Stimulated activated CD4-positive, alpha-beta T cell treated with anti-CD3 and anti-CD28 coated beads, TNF-alpha, amount 100 ng/mL, for 1 hour (primary cell): Measurements from ENCODE around the gene AMER2.
"Not testable (repeated sequence)": the region's sequence is repeated elsewhere in the genome, so short reads cannot be mapped to it uniquely, and the experiment has no call there.

Experiments used
- DNase-seq, 3 donors: peaks; one replicate each; pipeline ENCODE4 v3.0.0-alpha.2; 2020; ENCODE audit warnings: low read depth in 3 of 3, low spot score in 1 of 3

Gene AMER2

GRCh38 chr13:25181597-25181996, 9.5 kb upstream of the AMER2 start:
- DNase-seq, result no peak

GRCh38 chr13:25180775-25181537, 8.9 kb upstream of the AMER2 start:
- DNase-seq, result no peak

- DNase-seq, result no peak
Measured at GRCh38 chr13:25179832-25180774, 8.0 kb upstream of the AMER2 start.

- DNase-seq, result no peak
Measured at GRCh38 chr13:25179011-25179410, 6.9 kb upstream of the AMER2 start.

GRCh38 chr13:25178070-25178469, 6.0 kb upstream of the AMER2 start:
- DNase-seq, result no peak

GRCh38 chr13:25177636-25178035, 5.5 kb upstream of the AMER2 start:
- DNase-seq, result no peak

GRCh38 chr13:25177012-25177411, 4.9 kb upstream of the AMER2 start:
- DNase-seq, result no peak

GRCh38 chr13:25175431-25175830, 3.3 kb upstream of the AMER2 start:
- no peak for DNase-seq

GRCh38 chr13:25175026-25175425, 2.9 kb upstream of the AMER2 start:
- no peak for DNase-seq

- DNase-seq, result no peak
Measured at GRCh38 chr13:25174304-25174703, 2.2 kb upstream of the AMER2 start.

GRCh38 chr13:25172303-25172630, 179 bp upstream of the AMER2 start:
- DNase-seq, result no peak

- DNase-seq, result no peak
Measured at GRCh38 chr13:25171170-25171516, 945 bp downstream of the AMER2 start.

GRCh38 chr13:25170554-25171111, 1.5 kb downstream of the AMER2 start:
- DNase-seq, result no peak

- no peak for DNase-seq
Measured at GRCh38 chr13:25169951-25170553, 2.0 kb downstream of the AMER2 start.

- DNase-seq, result no peak
Measured at GRCh38 chr13:25169356-25169755, 2.7 kb downstream of the AMER2 start.

- no peak for DNase-seq
Measured at GRCh38 chr13:25168790-25169189, 3.3 kb downstream of the AMER2 start.

- DNase-seq, result no peak
Measured at GRCh38 chr13:25167382-25168174, 4.5 kb downstream of the AMER2 start.

- no peak for DNase-seq
Measured at GRCh38 chr13:25166306-25166705, 5.8 kb downstream of the AMER2 start.

- DNase-seq, result no peak
Measured at GRCh38 chr13:25165663-25166062, 6.4 kb downstream of the AMER2 start.

GRCh38 chr13:25165163-25165562, 6.9 kb downstream of the AMER2 start:
- not testable (repeated sequence) for DNase-seq

- DNase-seq, result no peak
Measured at GRCh38 chr13:25157681-25158080, 14.4 kb downstream of the AMER2 start.
